NB4 (cell line): ENCODE results near the gene DIS3L2.

ENCODE experiments used
- POLR2A ChIP-seq: IDR thresholded peaks from 2 replicates; pipeline ENCODE4 v1.6.1; 2011; ENCODE audit warnings: mild to moderate bottlenecking; ENCODE audit not compliant: insufficient read length; ENCODE audit errors: extremely low read depth
- TF ChIP-seq, protein P1 (sequence below): IDR thresholded peaks from one replicate; pipeline ENCODE4 v1.5.1; 2012; ENCODE audit warnings: low read depth, low read length

DNA sequence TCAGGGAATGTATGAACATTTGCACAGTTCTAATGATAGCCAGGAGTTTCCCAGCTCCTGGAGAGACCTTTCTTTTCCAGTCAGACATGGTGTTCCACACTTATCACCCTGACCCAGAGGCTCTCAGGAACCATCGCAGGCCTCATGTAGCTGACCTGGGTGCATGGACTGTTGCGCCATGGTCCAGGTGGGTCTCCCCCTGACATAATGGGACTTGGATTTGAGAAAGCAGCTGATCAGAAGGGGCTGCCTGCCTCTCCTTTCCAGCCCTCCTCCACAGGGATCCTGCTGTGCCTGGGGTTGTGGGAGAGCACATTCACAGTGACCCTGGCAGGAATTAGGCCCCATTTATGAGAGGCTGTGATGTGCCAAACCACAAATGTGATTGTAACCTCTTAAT lies 283.6 kb downstream of the DIS3L2 start:
- no peak for TF ChIP-seq POLR2A
- TF ChIP-seq, protein P1, sequence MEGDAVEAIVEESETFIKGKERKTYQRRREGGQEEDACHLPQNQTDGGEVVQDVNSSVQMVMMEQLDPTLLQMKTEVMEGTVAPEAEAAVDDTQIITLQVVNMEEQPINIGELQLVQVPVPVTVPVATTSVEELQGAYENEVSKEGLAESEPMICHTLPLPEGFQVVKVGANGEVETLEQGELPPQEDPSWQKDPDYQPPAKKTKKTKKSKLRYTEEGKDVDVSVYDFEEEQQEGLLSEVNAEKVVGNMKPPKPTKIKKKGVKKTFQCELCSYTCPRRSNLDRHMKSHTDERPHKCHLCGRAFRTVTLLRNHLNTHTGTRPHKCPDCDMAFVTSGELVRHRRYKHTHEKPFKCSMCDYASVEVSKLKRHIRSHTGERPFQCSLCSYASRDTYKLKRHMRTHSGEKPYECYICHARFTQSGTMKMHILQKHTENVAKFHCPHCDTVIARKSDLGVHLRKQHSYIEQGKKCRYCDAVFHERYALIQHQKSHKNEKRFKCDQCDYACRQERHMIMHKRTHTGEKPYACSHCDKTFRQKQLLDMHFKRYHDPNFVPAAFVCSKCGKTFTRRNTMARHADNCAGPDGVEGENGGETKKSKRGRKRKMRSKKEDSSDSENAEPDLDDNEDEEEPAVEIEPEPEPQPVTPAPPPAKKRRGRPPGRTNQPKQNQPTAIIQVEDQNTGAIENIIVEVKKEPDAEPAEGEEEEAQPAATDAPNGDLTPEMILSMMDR = no peak
